Stimulated activated CD4-positive, alpha-beta T cell treated with anti-CD3 and anti-CD28 coated beads, Interleukin-12 subunit alpha, Interleukin-12 subunit beta, amount 100 ng/mL, for 24 hours (primary cell): Measurements from ENCODE around the gene UBE2H.
"Not testable (repeated sequence)": the region's sequence is repeated elsewhere in the genome, so short reads cannot be mapped to it uniquely, and the experiment has no call there.

Experiments
- DNase-seq, 2 experiments: peaks; one replicate each; pipeline ENCODE4 v3.0.0-alpha.2; 2020; ENCODE audit warnings: low read depth in 2 of 2

UBE2H gene

GRCh38 chr7:129908181-129908580 is 44.6 kb downstream of the UBE2H start:
- no peak for DNase-seq

- DNase-seq: no peak
These were observed 45.5 kb downstream of the UBE2H start for GRCh38 chr7:129907122-129907736.

GRCh38 chr7:129906700-129907099 is 46.1 kb downstream of the UBE2H start:
- no peak for DNase-seq

GRCh38 chr7:129903935-129904334 is 48.8 kb downstream of the UBE2H start:
- no peak for DNase-seq

GRCh38 chr7:129902788-129903422 is 49.9 kb downstream of the UBE2H start:
- DNase-seq: no peak

GRCh38 chr7:129898502-129899160 is 54.1 kb downstream of the UBE2H start:
- DNase-seq: no peak

- DNase-seq: no peak
These were observed 54.8 kb downstream of the UBE2H start for GRCh38 chr7:129898007-129898406.

- DNase-seq: no peak
These were observed 56.0 kb downstream of the UBE2H start for GRCh38 chr7:129896568-129897382.

GRCh38 chr7:129894184-129894583 is 58.6 kb downstream of the UBE2H start:
- not testable (repeated sequence) for DNase-seq

GRCh38 chr7:129890090-129890489 is 62.7 kb downstream of the UBE2H start:
- DNase-seq: no peak

- DNase-seq: no peak
These were observed 63.5 kb downstream of the UBE2H start for GRCh38 chr7:129889133-129889844.

GRCh38 chr7:129887865-129888264 is 64.9 kb downstream of the UBE2H start:
- DNase-seq: no peak

GRCh38 chr7:129886818-129887186 is 66.0 kb downstream of the UBE2H start:
- no peak for DNase-seq

GRCh38 chr7:129886167-129886817 is 66.5 kb downstream of the UBE2H start:
- DNase-seq: no peak

- DNase-seq: no peak
These were observed 68.3 kb downstream of the UBE2H start for GRCh38 chr7:129884495-129884894.

- DNase-seq: no peak
These were observed 69.6 kb downstream of the UBE2H start for GRCh38 chr7:129883151-129883550.

GRCh38 chr7:129882531-129882930 is 70.2 kb downstream of the UBE2H start:
- DNase-seq: no peak

GRCh38 chr7:129877146-129877792 is 75.5 kb downstream of the UBE2H start:
- DNase-seq: no peak

- no peak for DNase-seq
These were observed 76.9 kb downstream of the UBE2H start for GRCh38 chr7:129875745-129876411.

GRCh38 chr7:129875160-129875559 is 77.6 kb downstream of the UBE2H start:
- no peak for DNase-seq
